Loucy (cell line): ENCODE data around the gene GUCA2A.

Experiments used
- H2AFZ ChIP-seq: fragments of 200-600 bp; sonication (generic); 2 replicates; pipeline ENCODE4 v1.6.0; 2016; ENCODE audit warnings: antibody characterized with exemption, mild to moderate bottlenecking, low read length, moderate library complexity
- H3F3A ChIP-seq: fragments of 200-600 bp; 2 replicates; pipeline ENCODE4 v1.6.0; 2016; ENCODE audit warnings: antibody characterized with exemption, low read depth, mild to moderate bottlenecking
- H3K27me3 ChIP-seq: fragments of 200-600 bp; sonication (generic); 2 replicates; pipeline ENCODE4 v1.6.1; 2014; ENCODE audit warnings: low read length, mild to moderate bottlenecking; ENCODE audit not compliant: insufficient read depth, poor library complexity, severe bottlenecking
- H3K36me3 ChIP-seq: fragments of 200-600 bp; sonication (generic); 2 replicates; pipeline ENCODE4 v1.6.1; 2016; ENCODE audit warnings: low read length; ENCODE audit not compliant: insufficient read depth
- H3K4me1 ChIP-seq: fragments of 200-600 bp; sonication (generic); 2 replicates; pipeline ENCODE4 v1.5.1; 2014; ENCODE audit warnings: low read length, mild to moderate bottlenecking; ENCODE audit not compliant: insufficient read depth, poor library complexity, severe bottlenecking
- H3K4me2 ChIP-seq: fragments of 200-600 bp; sonication (generic); 2 replicates; pipeline ENCODE4 v1.6.0; 2014; ENCODE audit warnings: antibody characterized with exemption, low read length, low read depth, mild to moderate bottlenecking; ENCODE audit not compliant: poor library complexity, severe bottlenecking
- H3K4me3 ChIP-seq: fragments of 200-600 bp; sonication (generic); 2 replicates; pipeline ENCODE4 v1.5.1; 2014; ENCODE audit warnings: low read length, mild to moderate bottlenecking, mixed read lengths; ENCODE audit not compliant: poor library complexity, severe bottlenecking
- H3K79me2 ChIP-seq: fragments of 200-600 bp; sonication (generic); 2 replicates; pipeline ENCODE4 v1.6.1; 2014; ENCODE audit warnings: low read length; ENCODE audit not compliant: insufficient read depth
- H3K9ac ChIP-seq: fragments of 200-600 bp; sonication (generic); 2 replicates; pipeline ENCODE4 v1.6.0; 2014; ENCODE audit warnings: mild to moderate bottlenecking, low read depth, low read length, moderate library complexity; ENCODE audit not compliant: poor library complexity, severe bottlenecking
- H3K9me2 ChIP-seq: fragments of 200-600 bp; sonication (generic); replicated peaks from 2 replicates; pipeline ENCODE4 v1.6.1; 2016; ENCODE audit warnings: low read depth, low read length, mixed read lengths
- H3K9me3 ChIP-seq: fragments of 200-600 bp; sonication (generic); 2 replicates; pipeline ENCODE4 v1.6.1; 2014; ENCODE audit warnings: mild to moderate bottlenecking, antibody characterized with exemption, low read length, low read depth; ENCODE audit not compliant: insufficient read depth
- H4K20me1 ChIP-seq: fragments of 200-600 bp; sonication (generic); 2 replicates; pipeline ENCODE4 v1.6.0; 2014; ENCODE audit warnings: antibody characterized with exemption, low read length, mild to moderate bottlenecking; ENCODE audit not compliant: insufficient read depth, poor library complexity, severe bottlenecking
- EZH2phosphoT487 ChIP-seq: fragments of 200-600 bp; IDR thresholded peaks from 2 replicates; pipeline ENCODE4 v1.6.1; 2018; ENCODE audit warnings: antibody characterized with exemption, mild to moderate bottlenecking, moderate library complexity, borderline replicate concordance
- TF ChIP-seq, protein P1 (sequence below): fragments of 200-600 bp; sonication (generic); conservative IDR thresholded peaks from 2 replicates; pipeline ENCODE4 v1.5.1; 2014; ENCODE audit warnings: mild to moderate bottlenecking, antibody characterized with exemption, low read length

Gene GUCA2A

GRCh38 chr1:42152907-42153600, 11.5 kb downstream of the GUCA2A start, which contains the start of gene GUCA2B:
GUCA2B (plus strand) TSS chr1:42153410; CDS start chr1:42153451, 41 bp downstream.
- Histone ChIP-seq H3F3A (no peaks in the 10 kb centered on the region), H3K4me3 (no peak within 1 kb of the TSS), H3K27me3 (no peaks in the 10 kb centered on the region), H3K79me2 (no peaks in the 10 kb centered on the region), H3K4me1 (no peaks in the 10 kb centered on the region), H3K9me3 (no peaks in the 10 kb centered on the region), H4K20me1 (no peaks in the 10 kb centered on the region), H3K4me2 (no peak within 1 kb of the TSS), H3K9ac (no peak within 1 kb of the TSS), H2AFZ (no peak within 1 kb of the TSS), H3K36me3 (no peaks in the 10 kb centered on the region), H3K9me2 (no peaks in the 10 kb centered on the region)
- TF ChIP-seq, protein P1, sequence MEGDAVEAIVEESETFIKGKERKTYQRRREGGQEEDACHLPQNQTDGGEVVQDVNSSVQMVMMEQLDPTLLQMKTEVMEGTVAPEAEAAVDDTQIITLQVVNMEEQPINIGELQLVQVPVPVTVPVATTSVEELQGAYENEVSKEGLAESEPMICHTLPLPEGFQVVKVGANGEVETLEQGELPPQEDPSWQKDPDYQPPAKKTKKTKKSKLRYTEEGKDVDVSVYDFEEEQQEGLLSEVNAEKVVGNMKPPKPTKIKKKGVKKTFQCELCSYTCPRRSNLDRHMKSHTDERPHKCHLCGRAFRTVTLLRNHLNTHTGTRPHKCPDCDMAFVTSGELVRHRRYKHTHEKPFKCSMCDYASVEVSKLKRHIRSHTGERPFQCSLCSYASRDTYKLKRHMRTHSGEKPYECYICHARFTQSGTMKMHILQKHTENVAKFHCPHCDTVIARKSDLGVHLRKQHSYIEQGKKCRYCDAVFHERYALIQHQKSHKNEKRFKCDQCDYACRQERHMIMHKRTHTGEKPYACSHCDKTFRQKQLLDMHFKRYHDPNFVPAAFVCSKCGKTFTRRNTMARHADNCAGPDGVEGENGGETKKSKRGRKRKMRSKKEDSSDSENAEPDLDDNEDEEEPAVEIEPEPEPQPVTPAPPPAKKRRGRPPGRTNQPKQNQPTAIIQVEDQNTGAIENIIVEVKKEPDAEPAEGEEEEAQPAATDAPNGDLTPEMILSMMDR = no peak
- no peak for TF ChIP-seq EZH2phosphoT487

DNA sequence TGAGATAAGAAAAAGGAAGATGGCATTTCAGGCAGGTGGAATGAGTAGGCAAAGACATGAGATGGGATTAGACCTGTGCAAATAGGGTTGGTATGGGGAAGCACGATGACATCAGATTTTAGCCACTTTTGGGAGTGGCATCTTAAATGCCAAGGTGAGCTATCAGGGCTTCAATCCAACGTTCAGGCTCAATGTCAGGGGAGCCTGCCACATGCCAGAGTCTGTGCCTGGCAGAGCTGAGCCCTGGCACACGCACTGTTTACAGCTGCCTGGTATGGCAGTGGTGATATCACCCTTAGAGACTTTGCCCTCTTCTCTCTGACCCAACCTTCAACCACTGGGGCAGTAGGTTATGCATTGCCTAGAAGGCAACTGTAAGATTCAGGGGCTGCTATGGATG, 12.4 kb downstream of the GUCA2A start:
- no peak overlapping the region for H3K9ac ChIP-seq
- H3K79me2 ChIP-seq = no peaks in the 10 kb centered on the region
- TF ChIP-seq, protein P1 = no peak
- no peak for TF ChIP-seq EZH2phosphoT487
- no peaks in the 10 kb centered on the region for H3K27me3 ChIP-seq
- no peaks in the 10 kb centered on the region for H3K9me2 ChIP-seq
- H3K4me1 ChIP-seq = no peaks in the 10 kb centered on the region
- no peak overlapping the region for H2AFZ ChIP-seq
- H3K4me2 ChIP-seq = no peak overlapping the region
- no peaks in the 10 kb centered on the region for H3K9me3 ChIP-seq
- no peaks in the 10 kb centered on the region for H3K36me3 ChIP-seq
- H4K20me1 ChIP-seq = no peaks in the 10 kb centered on the region
- H3F3A ChIP-seq = no peaks in the 10 kb centered on the region
- H3K4me3 ChIP-seq = no peak overlapping the region

GRCh38 chr1:42150651-42151050, 13.9 kb downstream of the GUCA2A start:
- Histone ChIP-seq H3K9ac (no peak overlapping the region), H4K20me1 (no peaks in the 10 kb centered on the region), H3K4me1 (no peaks in the 10 kb centered on the region), H3K36me3 (no peaks in the 10 kb centered on the region), H3K4me2 (no peak overlapping the region), H3F3A (no peaks in the 10 kb centered on the region), H3K79me2 (no peaks in the 10 kb centered on the region), H3K9me3 (no peaks in the 10 kb centered on the region), H3K4me3 (no peak overlapping the region), H2AFZ (no peak overlapping the region), H3K9me2 (no peaks in the 10 kb centered on the region), H3K27me3 (no peaks in the 10 kb centered on the region)
- no peak for TF ChIP-seq EZH2phosphoT487
- TF ChIP-seq, protein P1 = no peak
